Naive thymus-derived CD4-positive, alpha-beta T cell (primary cell): ENCODE measurements around the gene GHRH. TPM values are rescaled to one million over a fixed set of nuclear protein-coding genes. Genes with fewer than 3 reads are reported as not detected.
A peak's percentile ranks its signal among the peaks of the same experiment; 100 is the strongest.

Experiments
- ATAC-seq: fragments of 150-1000 bp; cut with Tn5 transposase; 2 replicates; pipeline ENCODE4 v1.10.0; 2021; ENCODE audit warnings: mild to moderate bottlenecking, moderate library complexity
- CTCF ChIA-PET: fragments of 350-600 bp; sonication (Branson Sonifier 250); formaldehyde crosslinking; loops from one replicate; lab custom pipeline; 2021; ENCODE audit warnings: antibody characterized with exemption; lab: Charles Lee
- POLR2A ChIA-PET: fragments of 350-600 bp; sonication (Branson Sonifier 250); formaldehyde crosslinking; loops from one replicate; lab custom pipeline; 2021; ENCODE audit warnings: antibody characterized with exemption, inconsistent platforms; lab: Charles Lee
- DNase-seq, 9 donors: peaks; one replicate each; pipeline versions ENCODE4 v3.0.0 to v3.0.0-alpha.2; 2020 to 2022; ENCODE audit warnings: mixed read lengths in 1 of 9
- H3K27ac ChIP-seq: one replicate; pipeline ENCODE4 v1.7.0; 2013; ENCODE audit warnings: mild to moderate bottlenecking, low read depth, low read length, moderate library complexity
- H3K27me3 ChIP-seq, 2 donors: one replicate each; pipeline ENCODE4 v1.7.0; 2013; ENCODE audit warnings: low read length in 2 of 2, mild to moderate bottlenecking in 2 of 2, moderate library complexity in 2 of 2; ENCODE audit not compliant: control insufficient read depth in 2 of 2, insufficient read depth in 2 of 2
- H3K36me3 ChIP-seq, 3 experiments: 1 replicate in 2 of 3; 2 replicates in 1 of 3; pipeline ENCODE4 v1.7.0; 2013; ENCODE audit warnings: low read length in 3 of 3, mild to moderate bottlenecking in 3 of 3, moderate library complexity in 1 of 3; ENCODE audit not compliant: insufficient read depth in 3 of 3, control insufficient read depth in 2 of 3
- H3K4me1 ChIP-seq, 2 donors: one replicate each; pipeline ENCODE4 v1.7.0; 2013; ENCODE audit warnings: low read length in 2 of 2, mild to moderate bottlenecking in 2 of 2, moderate library complexity in 1 of 2; ENCODE audit not compliant: control insufficient read depth in 2 of 2, insufficient read depth in 2 of 2
- H3K4me3 ChIP-seq: 2 replicates; pipeline ENCODE4 v1.7.0; 2013; ENCODE audit warnings: mild to moderate bottlenecking, low read length
- H3K9me3 ChIP-seq, 3 experiments: 1 replicate in 2 of 3; 2 replicates in 1 of 3; pipeline ENCODE4 v1.7.0; 2013; ENCODE audit warnings: low read length in 3 of 3; ENCODE audit not compliant: control insufficient read depth in 2 of 3
- H3K27ac Mint-ChIP-seq, 9 donors: one replicate each; pipeline ENCODE4 v1.8.0; 2020 to 2022; ENCODE audit warnings: mixed read lengths in 9 of 9, mild to moderate bottlenecking in 8 of 9, moderate library complexity in 5 of 9, inconsistent platforms in 2 of 9
- H3K27me3 Mint-ChIP-seq, 5 donors: one replicate each; pipeline ENCODE4 v1.8.0; 2021 to 2022; ENCODE audit warnings: mixed read lengths in 5 of 5, mild to moderate bottlenecking in 1 of 5
- H3K36me3 Mint-ChIP-seq, 5 donors: one replicate each; pipeline ENCODE4 v1.8.0; 2020 to 2022; ENCODE audit warnings: mixed read lengths in 5 of 5, mild to moderate bottlenecking in 3 of 5, inconsistent platforms in 1 of 5
- H3K4me1 Mint-ChIP-seq, 7 donors: one replicate each; pipeline ENCODE4 v1.8.0; 2020 to 2022; ENCODE audit warnings: mixed read lengths in 7 of 7, mild to moderate bottlenecking in 3 of 7, inconsistent platforms in 1 of 7
- H3K4me3 Mint-ChIP-seq, 10 donors: one replicate each; pipeline ENCODE4 v1.8.0; 2020 to 2022; ENCODE audit warnings: mild to moderate bottlenecking in 10 of 10, mixed read lengths in 10 of 10, moderate library complexity in 6 of 10, inconsistent platforms in 2 of 10
- H3K9me3 Mint-ChIP-seq, 11 donors: one replicate each; pipeline ENCODE4 v1.8.0; 2020 to 2022; ENCODE audit warnings: mixed read lengths in 11 of 11, mild to moderate bottlenecking in 4 of 11, inconsistent platforms in 1 of 11, moderate library complexity in 1 of 11
- intact Hi-C, 2 donors: fragments of 100-400 bp; cut with micrococcal nuclease; formaldehyde crosslinking; loops; one replicate each; pipeline ENCODE4 v1.15.1; 2023
- polyA plus RNA-seq, 2 donors: library from polyadenylated mRNA; unstranded; fragments of 300-500 nt; fragmentation: Illumina TruSeq; gene quantifications; one replicate each; pipeline ENCODE4 v1.2.3, GENCODE V29; 2021
- total RNA-seq, 6 experiments: library from RNA in 5 of 6; stranded (reverse) in 5 of 6; gene quantifications; 1 replicate in 5 of 6; 2 replicates in 1 of 6; pipeline ENCODE4 v1.2.3 and lab custom pipeline; 2021 to 2026

Gene GHRH
- total and polyA plus RNA-seq, 7 experiments from 2014 or later: not detected

DNA sequence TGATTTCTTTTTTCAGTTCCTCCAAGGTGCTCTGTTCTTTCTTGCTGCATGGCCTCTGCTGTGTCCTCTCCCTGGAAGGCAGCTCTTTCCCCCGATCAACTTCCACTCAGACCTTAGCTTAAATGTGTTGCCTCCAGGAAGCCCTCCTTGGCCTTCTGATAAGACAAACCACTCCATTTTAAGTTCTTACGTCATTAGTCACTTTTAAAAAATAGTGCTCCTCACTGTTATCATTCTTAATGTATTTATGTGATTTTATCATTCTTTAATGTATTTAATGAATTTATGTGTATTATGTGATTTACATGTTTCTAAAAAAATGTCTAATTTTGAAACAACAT, 15.6 kb upstream of the GHRH start:
- Mint-ChIP-seq H3K27ac (peak overlapping the region in 2 of 9 donors; percentile 35 to 78), H3K4me1 (peaks cover 0 to 14% (median 10%) of the 10 kb centered on the region in 7 donors), H3K9me3 (no peaks in the 10 kb centered on the region), H3K36me3 (no peaks in the 10 kb centered on the region), H3K4me3 (no peak overlapping the region), H3K27me3 (peaks cover 0 to 6% (median 0%) of the 10 kb centered on the region in 5 donors)
- intact Hi-C loops: no loop called here
- Histone ChIP-seq H3K36me3 (no peaks in the 10 kb centered on the region), H3K9me3 (no peaks in the 10 kb centered on the region), H3K4me3 (no peak overlapping the region), H3K27ac (no peak overlapping the region), H3K4me1 (no peaks in the 10 kb centered on the region), H3K27me3 (no peaks in the 10 kb centered on the region)
- POLR2A ChIA-PET: interaction anchor here (1.0 to 1.8 kb wide), 2 partner anchors 11 to 12 kb away, joined by 3 to 4 read pairs; partner anchors contain the start of gene MANBAL
- CTCF ChIA-PET: no interaction called here
- no peak for ATAC-seq
- no peak for DNase-seq

DNA sequence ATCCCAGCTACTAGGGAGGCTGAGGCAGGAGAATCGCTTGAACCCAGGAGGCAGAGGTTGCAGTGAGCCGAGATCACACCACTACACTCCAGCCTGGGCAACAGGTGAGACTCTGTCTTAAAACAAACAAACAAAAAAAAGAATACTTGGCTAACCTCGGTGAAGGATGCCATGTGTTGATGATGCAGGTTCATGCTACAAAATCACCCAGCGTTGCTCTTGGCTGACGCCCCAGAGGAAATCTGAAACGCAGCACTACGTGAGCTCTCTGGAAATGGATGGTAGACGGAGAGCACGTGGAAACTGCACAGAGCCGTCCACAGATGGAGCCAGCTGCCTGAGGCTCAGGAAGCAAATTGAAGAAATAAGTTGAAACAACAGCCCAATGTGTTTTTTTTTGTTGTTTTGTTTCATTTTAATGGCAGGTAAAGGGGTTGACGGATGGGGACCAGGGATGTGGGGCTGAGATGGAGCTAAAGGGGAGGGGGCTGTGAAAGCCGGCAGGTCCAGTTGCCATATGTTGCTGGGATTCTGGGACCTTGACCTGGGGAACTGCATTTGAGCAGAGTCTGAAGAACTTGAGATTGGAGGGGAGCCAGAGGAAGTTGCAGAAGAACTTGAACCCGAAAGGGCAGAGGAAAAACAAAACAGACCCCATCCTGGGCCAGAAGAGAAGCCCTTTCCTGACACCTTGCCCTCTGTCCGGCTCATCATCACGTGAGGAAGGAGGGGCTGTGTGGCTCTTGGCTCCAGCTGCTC, 15.1 kb upstream of the GHRH start:
- Mint-ChIP-seq H3K4me3 (peak overlapping the region in 5 of 10 donors; percentile 6 to 59 (median 36)), H3K9me3 (no peaks in the 10 kb centered on the region), H3K27ac (peak overlapping the region in 3 of 9 donors; percentile 51 to 78 (median 65)), H3K4me1 (peaks cover 0 to 14% (median 10%) of the 10 kb centered on the region in 7 donors), H3K36me3 (no peaks in the 10 kb centered on the region), H3K27me3 (peaks cover 0 to 6% (median 0%) of the 10 kb centered on the region in 5 donors)
- DNase-seq: peak in 5 of 9 donors; percentile 15 to 31 (median 25)
- peak; percentile 74 for ATAC-seq
- no peaks in the 10 kb centered on the region for H3K4me1 ChIP-seq
- H3K27ac ChIP-seq: no peak overlapping the region
- H3K36me3 ChIP-seq: no peaks in the 10 kb centered on the region
- H3K27me3 ChIP-seq: no peaks in the 10 kb centered on the region
- ChIA-PET POLR2A (interaction anchor here (0.7 to 1.8 kb wide), 4 partner anchors 12 to 744 kb away, joined by 3 to 4 read pairs (median 3); partner anchors contain the start of genes BLCAP and MANBAL), CTCF (no interaction called here)
- H3K9me3 ChIP-seq: no peaks in the 10 kb centered on the region
- H3K4me3 ChIP-seq: no peak overlapping the region
- intact Hi-C loops: no loop called here

DNA sequence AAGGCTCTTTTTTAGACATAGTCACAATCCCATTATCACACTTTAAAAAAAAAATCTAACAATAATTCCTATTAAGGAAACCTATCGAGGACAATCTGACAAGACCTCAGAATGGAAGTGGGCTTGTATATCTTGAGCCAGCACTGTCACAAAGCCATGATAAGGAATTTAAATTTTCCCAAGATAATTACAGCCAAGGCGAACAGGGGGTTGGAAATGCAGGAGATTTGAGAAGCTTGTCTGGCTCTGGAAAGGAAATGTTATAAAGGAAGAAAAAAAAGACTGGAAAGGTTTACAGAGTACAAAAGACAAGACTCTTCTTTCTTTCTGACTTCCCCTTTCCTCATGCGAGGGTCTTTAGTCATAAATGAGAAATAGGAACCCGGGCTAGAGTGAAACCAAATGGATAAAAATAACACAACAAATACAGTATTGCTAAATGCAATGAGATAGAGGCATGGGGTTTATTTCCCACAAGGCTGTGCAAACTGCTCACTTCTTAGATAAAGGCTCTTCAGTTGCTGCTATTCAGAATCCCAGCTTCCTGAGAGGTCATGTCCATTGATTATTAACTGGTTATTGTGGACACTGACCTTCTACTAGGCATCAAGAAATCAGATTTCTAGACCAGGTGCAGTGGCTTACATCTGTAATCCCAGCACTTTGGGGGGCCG, 13.4 kb upstream of the GHRH start:
- peak; percentile 31 for ATAC-seq
- H3K4me3 Mint-ChIP-seq: no peak overlapping the region
- ChIA-PET CTCF (no interaction called here), POLR2A (no interaction called here)
- Histone ChIP-seq H3K36me3 (no peaks in the 10 kb centered on the region), H3K4me3 (no peak overlapping the region), H3K9me3 (no peaks in the 10 kb centered on the region), H3K27ac (no peak overlapping the region), H3K27me3 (no peaks in the 10 kb centered on the region), H3K4me1 (no peaks in the 10 kb centered on the region)
- intact Hi-C loops: no loop called here
- no peak for DNase-seq
- H3K27ac Mint-ChIP-seq: peak overlapping the region in 1 of 9 donors; percentile 52
- H3K36me3 Mint-ChIP-seq: no peaks in the 10 kb centered on the region
- H3K9me3 Mint-ChIP-seq: no peaks in the 10 kb centered on the region
- H3K4me1 Mint-ChIP-seq: peaks cover 0 to 14% (median 10%) of the 10 kb centered on the region in 7 donors
- peaks cover 0 to 6% (median 0%) of the 10 kb centered on the region in 5 donors for H3K27me3 Mint-ChIP-seq

DNA sequence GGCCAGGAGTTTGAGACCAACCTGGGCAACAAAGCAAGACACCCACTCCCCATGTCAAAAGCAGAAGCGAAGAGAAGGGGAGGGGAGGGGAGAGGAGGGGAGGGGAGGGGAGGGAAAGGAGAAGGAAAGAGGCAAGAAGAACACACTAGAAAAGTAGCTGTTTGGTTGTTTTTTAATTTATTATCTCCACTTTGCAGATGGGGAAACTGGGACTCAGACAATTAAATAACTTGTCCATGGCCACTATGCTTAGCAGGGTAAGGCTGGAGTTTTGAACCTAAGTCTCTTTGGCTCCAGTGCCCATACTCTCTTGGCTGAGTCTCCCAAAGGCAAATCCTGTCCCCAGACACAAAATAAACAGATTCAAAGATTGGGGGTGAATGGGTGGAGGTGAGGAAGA, 12.4 kb upstream of the GHRH start:
- Mint-ChIP-seq H3K4me1 (peaks cover 0 to 14% (median 10%) of the 10 kb centered on the region in 7 donors), H3K27me3 (peaks cover 0 to 6% (median 0%) of the 10 kb centered on the region in 5 donors), H3K4me3 (no peak overlapping the region), H3K27ac (no peak overlapping the region), H3K36me3 (no peaks in the 10 kb centered on the region), H3K9me3 (no peaks in the 10 kb centered on the region)
- CTCF ChIA-PET: no interaction called here
- DNase-seq: no peak
- Histone ChIP-seq H3K4me1 (no peaks in the 10 kb centered on the region), H3K9me3 (no peaks in the 10 kb centered on the region), H3K4me3 (no peak overlapping the region), H3K36me3 (no peaks in the 10 kb centered on the region), H3K27ac (no peak overlapping the region), H3K27me3 (no peaks in the 10 kb centered on the region)
- POLR2A ChIA-PET: no interaction called here
- intact Hi-C loops: no loop called here
- no peak for ATAC-seq

DNA sequence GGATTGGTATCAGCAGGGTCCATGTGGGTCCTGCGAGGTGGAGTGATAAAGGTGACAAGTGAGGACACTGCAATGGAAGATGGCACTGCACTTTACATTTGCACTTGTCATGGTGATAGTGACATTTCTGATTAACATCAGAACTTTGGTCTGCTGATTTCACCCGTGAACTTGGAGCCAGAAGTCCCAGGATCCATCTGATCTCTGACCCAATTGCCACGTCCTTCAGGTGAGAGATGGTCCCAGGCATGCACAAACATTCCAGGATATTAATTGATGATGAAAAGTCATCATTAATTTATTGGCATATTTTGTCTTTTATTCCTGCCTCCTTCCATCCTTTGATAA, 9.8 kb upstream of the GHRH start:
- no peak overlapping the region for H3K27ac ChIP-seq
- no peak overlapping the region for H3K4me3 ChIP-seq
- ATAC-seq: no peak
- intact Hi-C loops: no loop called here
- H3K27me3 Mint-ChIP-seq: peaks cover 0 to 4% (median 0%) of the 10 kb centered on the region in 5 donors
- H3K27me3 ChIP-seq: no peaks in the 10 kb centered on the region
- ChIA-PET POLR2A (interaction anchor here (0.6 to 1.4 kb wide), 2 partner anchors 18 to 1558 kb away, joined by 3 read pairs; partner anchors contain the start of gene MANBAL), CTCF (interaction anchor here (1.3 to 2.9 kb wide), 2 partner anchors 28 to 264 kb away, joined by 3 to 16 read pairs; no protein-coding TSS in a partner anchor)
- DNase-seq: no peak
- H3K27ac Mint-ChIP-seq: no peak overlapping the region
- no peaks in the 10 kb centered on the region for H3K36me3 ChIP-seq
- H3K9me3 Mint-ChIP-seq: no peaks in the 10 kb centered on the region
- no peak overlapping the region for H3K4me3 Mint-ChIP-seq
- H3K4me1 Mint-ChIP-seq: peaks cover 0 to 5% (median under 1%) of the 10 kb centered on the region in 7 donors
- no peaks in the 10 kb centered on the region for H3K36me3 Mint-ChIP-seq
- H3K9me3 ChIP-seq: no peaks in the 10 kb centered on the region
- H3K4me1 ChIP-seq: no peaks in the 10 kb centered on the region

DNA sequence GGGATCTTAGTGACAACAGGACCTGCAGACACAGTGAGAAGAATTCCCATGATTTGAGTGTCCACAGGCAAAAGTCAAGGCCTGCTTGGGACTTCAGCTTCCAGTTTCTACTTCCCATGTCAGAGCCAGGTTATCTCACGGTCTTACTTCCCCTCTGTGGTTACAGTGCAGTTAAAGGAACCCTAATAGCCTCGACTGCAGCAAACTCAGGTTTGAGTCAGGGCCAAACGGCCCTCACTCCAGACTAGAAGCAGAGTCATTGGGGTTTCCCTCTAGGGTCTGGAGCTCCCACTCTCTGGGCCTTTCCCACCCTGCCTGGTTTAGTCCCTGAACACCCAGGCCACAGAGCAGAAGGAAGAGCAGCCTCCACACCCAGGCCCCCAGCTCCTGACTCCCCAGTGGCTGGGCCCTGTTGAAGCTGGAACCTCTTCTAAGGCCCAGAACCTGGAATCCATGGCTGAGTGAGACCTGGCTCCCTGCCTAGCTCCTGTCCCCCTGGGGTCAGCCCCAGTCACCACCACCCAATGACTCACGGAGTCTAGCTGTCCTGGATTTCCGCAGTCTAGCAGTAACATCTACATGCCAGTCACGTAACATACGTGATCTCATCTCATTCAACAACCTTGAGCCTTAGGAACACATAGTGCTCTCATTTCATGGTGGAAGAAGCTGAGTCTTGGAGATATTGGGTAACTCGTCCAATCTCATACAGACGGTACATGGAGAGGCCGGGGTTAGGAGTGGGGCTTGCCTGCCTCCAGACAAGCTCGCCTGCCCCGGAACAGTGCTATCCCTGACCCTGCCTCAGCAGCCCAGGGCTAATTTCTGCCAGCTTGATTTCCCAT, 9.2 kb upstream of the GHRH start:
- no peak overlapping the region for H3K27ac Mint-ChIP-seq
- ATAC-seq (peak; percentile 86), DNase-seq (no peak)
- ChIA-PET CTCF (interaction anchor here (1.0 to 2.9 kb wide), 4 partner anchors 28 to 264 kb away, joined by 3 to 16 read pairs (median 6); no protein-coding TSS in a partner anchor), POLR2A (interaction anchor here (0.6 to 1.4 kb wide), 2 partner anchors 19 to 1558 kb away, joined by 3 read pairs; partner anchors contain the start of gene MANBAL)
- no peaks in the 10 kb centered on the region for H3K36me3 ChIP-seq
- no peak overlapping the region for H3K4me3 Mint-ChIP-seq
- H3K4me1 Mint-ChIP-seq: peaks cover 0 to 4% (median 0%) of the 10 kb centered on the region in 7 donors
- no peaks in the 10 kb centered on the region for H3K27me3 ChIP-seq
- H3K4me1 ChIP-seq: no peaks in the 10 kb centered on the region
- intact Hi-C loops: no loop called here
- H3K9me3 Mint-ChIP-seq: no peaks in the 10 kb centered on the region
- H3K27me3 Mint-ChIP-seq: peaks cover 0 to 4% (median 0%) of the 10 kb centered on the region in 5 donors
- no peaks in the 10 kb centered on the region for H3K9me3 ChIP-seq
- no peaks in the 10 kb centered on the region for H3K36me3 Mint-ChIP-seq
- no peak overlapping the region for H3K4me3 ChIP-seq
- H3K27ac ChIP-seq: no peak overlapping the region
